Chondrocyte (in vitro differentiated cells): Measurements from ENCODE around the gene PNPLA6. TPM values are rescaled to one million over a fixed set of nuclear protein-coding genes. Genes with fewer than 3 reads are reported as not detected.

Experiments
- DNase-seq: peaks from one replicate; pipeline ENCODE4 v3.0.0; 2021; ENCODE audit warnings: mixed read lengths, low spot score
- H3K27ac Mint-ChIP-seq: one replicate; pipeline ENCODE4 v1.8.0; 2021; ENCODE audit warnings: mild to moderate bottlenecking, moderate library complexity, mixed read lengths; ENCODE audit not compliant: unreplicated experiment
- H3K27me3 Mint-ChIP-seq: 2 replicates; pipeline ENCODE4 v1.8.0; 2021; ENCODE audit warnings: low read depth, mixed read lengths
- H3K36me3 Mint-ChIP-seq: 2 replicates; pipeline ENCODE4 v1.8.0; 2021; ENCODE audit warnings: low read depth, mixed read lengths
- H3K4me1 Mint-ChIP-seq: 2 replicates; pipeline ENCODE4 v1.8.0; 2021; ENCODE audit warnings: low read depth, mild to moderate bottlenecking, mixed read lengths
- H3K4me3 Mint-ChIP-seq: one replicate; pipeline ENCODE4 v1.8.0; 2021; ENCODE audit warnings: mild to moderate bottlenecking, moderate library complexity, mixed read lengths; ENCODE audit not compliant: unreplicated experiment
- H3K9me3 Mint-ChIP-seq: 2 replicates; pipeline ENCODE4 v1.8.0; 2021; ENCODE audit warnings: low read depth, mixed read lengths
- CTCF ChIP-seq: fragments of 200-600 bp; sonication (generic); IDR thresholded peaks from 2 replicates; pipeline ENCODE4 v1.5.0; 2021; ENCODE audit warnings: antibody characterized with exemption, mild to moderate bottlenecking, moderate library complexity
- total RNA-seq: library from RNA; stranded (reverse); gene quantifications from 3 replicates; pipeline ENCODE4 v1.2.1, GENCODE V29; 2021

PNPLA6 gene
- total RNA-seq, 1 donor from 2014 or later: 87.9 TPM

- H3K4me3 Mint-ChIP-seq: no peak overlapping the region
- no peaks in the 10 kb centered on the region for H3K9me3 Mint-ChIP-seq
- no peak overlapping the region for H3K27ac Mint-ChIP-seq
- peaks cover 39% of the 10 kb centered on the region for H3K36me3 Mint-ChIP-seq
- H3K4me1 Mint-ChIP-seq: no peaks in the 10 kb centered on the region
- H3K27me3 Mint-ChIP-seq: no peaks in the 10 kb centered on the region
- DNase-seq: no peak
- no peak for TF ChIP-seq CTCF
Observed at GRCh38 chr19:7560255-7560654, 24.7 kb downstream of the PNPLA6 start.

DNA sequence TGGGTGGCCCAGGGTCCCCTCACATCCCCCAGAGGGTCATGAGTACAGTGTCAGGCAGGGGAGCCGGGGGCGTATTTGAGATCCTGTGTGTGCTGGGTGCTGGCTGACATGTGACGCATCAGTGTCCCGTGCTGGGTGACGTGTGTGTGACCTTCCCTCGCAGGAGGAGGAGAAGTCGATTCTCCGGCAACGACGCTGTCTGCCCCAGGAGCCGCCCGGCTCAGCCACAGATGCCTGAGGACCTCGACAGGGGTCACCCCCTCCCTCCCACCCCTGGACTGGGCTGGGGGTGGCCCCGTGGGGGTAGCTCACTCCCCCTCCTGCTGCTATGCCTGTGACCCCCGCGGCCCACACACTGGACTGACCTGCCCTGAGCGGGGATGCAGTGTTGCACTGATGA is 25.8 kb downstream of the PNPLA6 start:
- Mint-ChIP-seq H3K27ac (no peak overlapping the region), H3K27me3 (no peaks in the 10 kb centered on the region), H3K36me3 (peaks cover 37% of the 10 kb centered on the region), H3K4me1 (no peaks in the 10 kb centered on the region), H3K4me3 (no peak overlapping the region), H3K9me3 (no peaks in the 10 kb centered on the region)
- no peak for DNase-seq
- TF ChIP-seq CTCF: no peak

GRCh38 chr19:7562646-7563393 is 27.3 kb downstream of the PNPLA6 start:
- Mint-ChIP-seq H3K4me3 (no peak overlapping the region), H3K9me3 (no peaks in the 10 kb centered on the region), H3K27ac (no peak overlapping the region), H3K36me3 (peaks cover 31% of the 10 kb centered on the region), H3K27me3 (no peaks in the 10 kb centered on the region), H3K4me1 (no peaks in the 10 kb centered on the region)
- TF ChIP-seq CTCF: no peak
- no peak for DNase-seq

GRCh38 chr19:7564866-7565265 is 29.3 kb downstream of the PNPLA6 start:
- Mint-ChIP-seq H3K4me3 (no peak overlapping the region), H3K27ac (no peak overlapping the region), H3K4me1 (no peaks in the 10 kb centered on the region), H3K36me3 (peaks cover 19% of the 10 kb centered on the region), H3K9me3 (no peaks in the 10 kb centered on the region), H3K27me3 (no peaks in the 10 kb centered on the region)
- no peak for DNase-seq
- TF ChIP-seq CTCF: no peak

GRCh38 chr19:7565332-7565731 is 29.8 kb downstream of the PNPLA6 start:
- no peak for DNase-seq
- Mint-ChIP-seq H3K4me3 (no peak overlapping the region), H3K4me1 (no peaks in the 10 kb centered on the region), H3K9me3 (no peaks in the 10 kb centered on the region), H3K27ac (no peak overlapping the region), H3K27me3 (no peaks in the 10 kb centered on the region), H3K36me3 (peaks cover 16% of the 10 kb centered on the region)
- no peak for TF ChIP-seq CTCF
